Raji (cell line): ENCODE results near the gene DNTT.

Source experiments
- POLR2A ChIP-seq: IDR thresholded peaks from 2 replicates; pipeline ENCODE4 v1.6.1; 2011; ENCODE audit warnings: low read depth, low read length, control low read depth; ENCODE audit not compliant: insufficient read depth

Gene DNTT

GRCh38 chr10:96304230-96304629 is at the start of gene DNTT:
Gene DNTT (plus strand): TSS chr10:96304434. CDS start chr10:96304498, 64 bp downstream.
- no peak for TF ChIP-seq POLR2A

GRCh38 chr10:96254976-96255375 is 49.3 kb upstream of the DNTT start:
- TF ChIP-seq POLR2A = no peak

DNA sequence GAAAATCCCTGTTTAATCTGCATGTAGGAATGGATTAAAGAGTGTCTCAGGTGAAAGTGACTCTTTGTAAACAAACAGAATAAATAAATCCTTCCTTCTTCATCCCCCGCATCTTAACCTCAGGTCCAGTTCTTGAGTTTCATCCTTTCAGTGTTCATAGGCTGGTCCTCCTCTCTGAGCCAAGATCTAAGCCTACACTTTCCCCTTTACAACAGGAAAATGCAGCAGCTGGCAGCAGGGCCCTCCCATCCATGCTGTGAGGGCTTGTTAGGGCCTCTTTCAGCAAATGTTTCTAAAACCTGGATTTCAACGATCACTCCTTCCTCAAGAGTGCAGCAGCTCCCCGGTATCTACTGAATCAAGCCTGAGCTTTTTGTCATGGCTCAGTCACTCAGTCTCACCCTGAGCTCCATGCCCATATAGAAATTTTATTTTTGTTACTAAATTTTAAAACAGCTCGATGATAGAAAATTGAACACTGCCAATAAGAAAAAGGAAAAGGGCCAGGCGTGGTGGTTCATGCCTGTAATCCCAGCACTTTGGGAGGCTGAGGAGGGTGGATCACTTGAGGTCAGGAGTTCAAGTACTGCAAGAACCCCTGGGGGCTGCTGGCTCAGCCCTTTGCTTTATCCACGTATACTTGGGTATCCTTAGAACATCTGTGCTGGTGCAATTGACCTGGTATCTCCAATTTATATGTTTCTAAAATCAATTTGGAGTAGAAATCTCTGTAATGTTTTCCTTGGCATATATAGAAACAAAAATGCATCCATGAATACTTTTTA is 48.5 kb upstream of the DNTT start:
- no peak for TF ChIP-seq POLR2A

DNA sequence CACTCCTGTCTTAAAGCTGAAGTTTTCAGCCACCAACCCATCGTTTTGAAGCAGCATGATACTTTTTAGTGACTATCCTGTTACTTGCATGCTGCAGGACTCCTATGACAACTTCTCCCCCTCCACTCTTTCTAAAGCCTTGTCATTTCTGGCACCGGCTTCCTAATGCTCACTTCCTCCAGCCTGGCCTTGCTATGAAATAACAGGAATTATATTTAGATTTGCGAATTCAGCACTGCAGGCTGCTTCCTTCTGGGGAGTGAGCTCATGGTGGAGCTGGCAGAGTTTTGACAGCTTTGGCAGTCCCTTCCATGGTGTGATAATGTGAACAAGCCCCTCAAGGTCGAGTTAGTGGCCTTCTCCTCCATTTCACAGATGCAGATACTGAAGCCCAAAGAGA is 46.3 kb upstream of the DNTT start:
- TF ChIP-seq POLR2A = no peak

- no peak for TF ChIP-seq POLR2A
Observed at GRCh38 chr10:96259150-96259549, 45.1 kb upstream of the DNTT start.

- TF ChIP-seq POLR2A = no peak
Observed at GRCh38 chr10:96260014-96260413, 44.2 kb upstream of the DNTT start.

- no peak for TF ChIP-seq POLR2A
Observed at GRCh38 chr10:96261132-96261531, 43.1 kb upstream of the DNTT start.

- no peak for TF ChIP-seq POLR2A
Observed at GRCh38 chr10:96261930-96262329, 42.3 kb upstream of the DNTT start.

DNA sequence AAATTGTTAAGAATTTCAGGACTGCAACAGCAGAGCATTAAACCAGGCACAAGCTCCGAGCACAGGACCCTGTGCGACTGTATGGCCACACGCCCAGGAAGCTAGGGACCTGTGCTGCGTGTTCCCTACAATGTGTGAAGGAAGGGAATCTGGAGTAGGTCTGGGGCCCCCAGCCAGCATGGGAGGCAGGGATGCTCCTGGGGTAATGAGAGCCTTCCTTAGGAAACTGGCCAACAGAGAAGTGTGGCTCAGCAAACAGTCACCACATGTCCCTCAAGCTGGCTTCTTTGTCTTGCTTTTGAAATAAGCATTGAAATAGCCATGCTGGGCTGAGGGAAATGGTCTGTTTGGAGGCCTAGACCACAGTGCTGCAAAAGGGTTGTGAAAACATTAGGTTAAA is 41.1 kb upstream of the DNTT start:
- no peak for TF ChIP-seq POLR2A

- no peak for TF ChIP-seq POLR2A
Observed at GRCh38 chr10:96263669-96264068, 40.6 kb upstream of the DNTT start.

DNA sequence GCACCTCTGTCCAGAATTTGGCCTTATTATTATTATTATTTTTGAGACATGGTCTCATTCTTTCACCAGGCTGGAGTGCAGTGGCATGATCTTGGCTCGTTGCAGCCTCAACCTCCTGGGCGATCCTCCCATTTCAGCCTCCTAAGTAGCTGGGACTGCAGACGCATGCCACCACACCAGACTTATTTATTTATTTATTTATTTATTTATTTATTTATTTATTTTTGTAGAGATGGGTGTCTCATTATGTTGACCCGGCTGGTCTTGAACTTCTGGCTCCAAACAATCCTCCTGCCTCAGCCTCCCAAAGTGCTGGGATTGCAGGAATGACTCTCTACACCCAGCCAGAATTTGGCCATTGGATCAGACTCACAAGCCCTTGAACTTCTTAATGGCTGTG is 39.3 kb upstream of the DNTT start:
- TF ChIP-seq POLR2A = no peak

GRCh38 chr10:96266118-96266770 is 38.0 kb upstream of the DNTT start:
- TF ChIP-seq POLR2A = no peak

- TF ChIP-seq POLR2A = no peak
Observed at GRCh38 chr10:96267234-96267705, 37.0 kb upstream of the DNTT start.

- no peak for TF ChIP-seq POLR2A
Observed at GRCh38 chr10:96268341-96268909, 35.8 kb upstream of the DNTT start.

GRCh38 chr10:96269438-96270300 is 34.6 kb upstream of the DNTT start:
- TF ChIP-seq POLR2A = 0 out of 2 replicates have a peak, but pooled peaks have one; percentile 34
